ENCODE results near the gene EGFL6. TPM values are rescaled to one million over a fixed set of nuclear protein-coding genes. Genes with fewer than 3 reads are reported as not detected.
"Not testable (repeated sequence)": the region's sequence is repeated elsewhere in the genome, so short reads cannot be mapped to it uniquely, and the experiment has no call there.

The EGFL6 gene
- total and polyA plus RNA-seq, 2 experiments from 2014 or later = 0.12 TPM; not detected in 1

GRCh38 chrX:13627306-13627705 is 57.9 kb downstream of the EGFL6 start:
- no peaks in the 10 kb centered on the region for H3K9me3 ChIP-seq (ENCODE audit: low read depth)
- no peak for TF ChIP-seq CTCF (IDR thresholded peaks at IDR 0.05; ENCODE audit: low read depth, low read length)
- DNase-seq (ENCODE audit: low read depth in 1 of 2, low spot score in 1 of 2) = no peak
- no peaks in the 10 kb centered on the region for H3K4me1 ChIP-seq (ENCODE audit: low read depth)
- H3K4me3 ChIP-seq = no peak overlapping the region
- no peaks in the 10 kb centered on the region for H3K27me3 ChIP-seq
- H3K36me3 ChIP-seq = no peaks in the 10 kb centered on the region
- H3K27ac ChIP-seq = no peak overlapping the region

GRCh38 chrX:13637224-13637623 is 67.8 kb downstream of the EGFL6 start:
- not testable (repeated sequence) for DNase-seq (ENCODE audit: low read depth in 1 of 2, low spot score in 1 of 2); H3K27me3 ChIP-seq; H3K4me1 ChIP-seq (ENCODE audit: low read depth); H3K27ac ChIP-seq; H3K4me3 ChIP-seq; H3K36me3 ChIP-seq; H3K9me3 ChIP-seq (ENCODE audit: low read depth)

DNA sequence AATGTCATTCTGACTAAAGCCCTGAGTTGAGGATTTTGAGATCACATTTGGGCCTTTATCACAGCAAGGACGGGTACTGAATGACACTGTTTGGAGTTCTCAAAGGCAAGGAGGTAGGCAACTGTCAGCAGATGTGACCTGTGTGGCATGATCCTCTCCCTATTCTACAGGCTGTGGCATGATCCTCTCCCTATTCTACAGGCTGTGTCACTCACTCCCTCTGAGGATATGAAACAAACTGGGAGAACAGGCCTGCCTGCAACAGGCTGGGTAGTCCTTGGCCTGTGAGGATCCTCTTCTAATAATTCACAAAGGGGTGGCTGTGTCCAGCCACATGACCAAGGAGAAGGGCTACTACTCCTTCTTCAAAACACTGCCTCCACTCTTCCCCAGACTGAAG is 68.6 kb downstream of the EGFL6 start:
- Histone ChIP-seq H3K4me1 (ENCODE audit: low read depth) (no peaks in the 10 kb centered on the region), H3K27me3 (no peaks in the 10 kb centered on the region), H3K9me3 (ENCODE audit: low read depth) (no peaks in the 10 kb centered on the region), H3K4me3 (no peak overlapping the region), H3K36me3 (no peaks in the 10 kb centered on the region), H3K27ac (no peak overlapping the region)
- no peak for DNase-seq (ENCODE audit: low read depth in 1 of 2, low spot score in 1 of 2)
- TF ChIP-seq CTCF (IDR thresholded peaks at IDR 0.05; ENCODE audit: low read depth, low read length) = no peak

- no peaks in the 10 kb centered on the region for H3K9me3 ChIP-seq (ENCODE audit: low read depth)
- H3K4me1 ChIP-seq (ENCODE audit: low read depth) = no peaks in the 10 kb centered on the region
- DNase-seq (ENCODE audit: low read depth in 1 of 2, low spot score in 1 of 2) = no peak
- H3K27me3 ChIP-seq = no peaks in the 10 kb centered on the region
- H3K36me3 ChIP-seq = no peaks in the 10 kb centered on the region
- TF ChIP-seq CTCF (IDR thresholded peaks at IDR 0.05; ENCODE audit: low read depth, low read length) = no peak
- no peak overlapping the region for H3K27ac ChIP-seq
- no peak overlapping the region for H3K4me3 ChIP-seq
Observed at GRCh38 chrX:13638826-13639225, 69.4 kb downstream of the EGFL6 start.

DNA sequence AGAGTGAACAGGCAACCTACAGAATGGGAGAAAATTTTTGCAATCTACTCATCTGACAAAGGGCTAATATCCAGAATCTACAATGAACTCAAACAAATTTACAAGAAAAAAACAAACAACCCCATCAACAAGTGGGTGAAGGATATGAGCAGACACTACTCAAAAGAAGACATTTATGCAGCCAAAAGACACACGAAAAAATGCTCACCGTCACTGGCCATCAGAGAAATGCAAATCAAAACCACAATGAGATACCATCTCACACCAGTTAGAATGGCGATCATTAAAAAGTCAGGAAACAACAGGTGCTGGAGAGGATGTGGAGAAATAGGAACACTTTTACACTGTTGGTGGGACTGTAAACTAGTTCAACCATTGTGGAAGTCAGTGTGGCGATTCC is 72.3 kb downstream of the EGFL6 start:
- H3K9me3 ChIP-seq (ENCODE audit: low read depth); H3K36me3 ChIP-seq; H3K27me3 ChIP-seq; H3K27ac ChIP-seq; DNase-seq (ENCODE audit: low read depth in 1 of 2, low spot score in 1 of 2); H3K4me1 ChIP-seq (ENCODE audit: low read depth); H3K4me3 ChIP-seq: not testable (repeated sequence)

- no peak for TF ChIP-seq CTCF (IDR thresholded peaks at IDR 0.05; ENCODE audit: low read depth, low read length)
- no peak overlapping the region for H3K27ac ChIP-seq
- no peak overlapping the region for H3K4me3 ChIP-seq
- no peaks in the 10 kb centered on the region for H3K4me1 ChIP-seq (ENCODE audit: low read depth)
- no peaks in the 10 kb centered on the region for H3K9me3 ChIP-seq (ENCODE audit: low read depth)
- no peaks in the 10 kb centered on the region for H3K36me3 ChIP-seq
- H3K27me3 ChIP-seq = no peaks in the 10 kb centered on the region
- no peak for DNase-seq (ENCODE audit: low read depth in 1 of 2, low spot score in 1 of 2)
Observed at GRCh38 chrX:13645464-13646153, 76.2 kb downstream of the EGFL6 start.
